Measurements from ENCODE around the gene MRPS2.
"Not testable (repeated sequence)": the region's sequence is repeated elsewhere in the genome, so short reads cannot be mapped to it uniquely, and the experiment has no call there.

DNA sequence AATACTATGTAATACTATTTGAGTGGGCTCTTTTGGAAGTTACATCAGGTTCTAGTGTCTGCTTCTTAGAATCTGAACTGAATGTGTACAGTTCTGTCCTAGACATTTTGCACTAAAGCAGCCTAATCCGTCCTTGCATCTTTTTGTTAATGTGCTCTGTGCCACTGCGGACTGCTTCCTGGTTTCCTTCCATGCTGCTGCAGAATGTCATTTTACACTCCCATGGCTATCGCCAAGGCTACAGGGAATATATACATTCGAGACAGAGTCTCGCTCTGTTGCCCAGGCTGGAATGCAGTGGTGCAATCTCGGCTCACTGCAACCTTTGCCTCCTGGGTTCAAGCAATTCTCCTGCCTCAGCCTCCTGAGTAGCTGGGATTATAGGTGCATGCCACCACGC, 48.6 kb upstream of the MRPS2 start:
- TF ChIP-seq, protein P1, sequence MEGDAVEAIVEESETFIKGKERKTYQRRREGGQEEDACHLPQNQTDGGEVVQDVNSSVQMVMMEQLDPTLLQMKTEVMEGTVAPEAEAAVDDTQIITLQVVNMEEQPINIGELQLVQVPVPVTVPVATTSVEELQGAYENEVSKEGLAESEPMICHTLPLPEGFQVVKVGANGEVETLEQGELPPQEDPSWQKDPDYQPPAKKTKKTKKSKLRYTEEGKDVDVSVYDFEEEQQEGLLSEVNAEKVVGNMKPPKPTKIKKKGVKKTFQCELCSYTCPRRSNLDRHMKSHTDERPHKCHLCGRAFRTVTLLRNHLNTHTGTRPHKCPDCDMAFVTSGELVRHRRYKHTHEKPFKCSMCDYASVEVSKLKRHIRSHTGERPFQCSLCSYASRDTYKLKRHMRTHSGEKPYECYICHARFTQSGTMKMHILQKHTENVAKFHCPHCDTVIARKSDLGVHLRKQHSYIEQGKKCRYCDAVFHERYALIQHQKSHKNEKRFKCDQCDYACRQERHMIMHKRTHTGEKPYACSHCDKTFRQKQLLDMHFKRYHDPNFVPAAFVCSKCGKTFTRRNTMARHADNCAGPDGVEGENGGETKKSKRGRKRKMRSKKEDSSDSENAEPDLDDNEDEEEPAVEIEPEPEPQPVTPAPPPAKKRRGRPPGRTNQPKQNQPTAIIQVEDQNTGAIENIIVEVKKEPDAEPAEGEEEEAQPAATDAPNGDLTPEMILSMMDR (IDR thresholded peaks at IDR 0.05; ENCODE audit: low read length), result not testable (repeated sequence)
- TF ChIP-seq EZH2 (IDR thresholded peaks at IDR 0.05; ENCODE audit: borderline replicate concordance, low read length), result not testable (repeated sequence)
